OCI-LY1 (cell line): Measurements from ENCODE around the gene MED4.

Experiments
- H2AFZ ChIP-seq: fragments of 200-600 bp; sonication (generic), shearing (Covaris generic); 2 replicates; pipeline ENCODE4 v1.6.0; 2014; ENCODE audit warnings: antibody characterized with exemption, mild to moderate bottlenecking, low read length
- H3F3A ChIP-seq: fragments of 200-600 bp; sonication (generic), shearing (Covaris generic); 2 replicates; pipeline ENCODE4 v1.6.0; 2014; ENCODE audit warnings: mild to moderate bottlenecking, antibody characterized with exemption, low read length, moderate library complexity; ENCODE audit not compliant: insufficient read depth
- H3K27ac ChIP-seq: fragments of 200-600 bp; sonication (generic); 2 replicates; pipeline ENCODE4 v1.5.1; 2014; ENCODE audit warnings: low read length, mixed run types, mild to moderate bottlenecking, low read depth; ENCODE audit not compliant: poor library complexity, severe bottlenecking
- H3K27me3 ChIP-seq: fragments of 200-600 bp; sonication (generic); 2 replicates; pipeline ENCODE4 v1.6.0; 2014; ENCODE audit warnings: antibody characterized with exemption, mild to moderate bottlenecking, low read length, moderate library complexity; ENCODE audit not compliant: insufficient read depth
- H3K36me3 ChIP-seq: fragments of 200-600 bp; sonication (generic); 2 replicates; pipeline ENCODE4 v1.6.1; 2014; ENCODE audit warnings: mild to moderate bottlenecking, antibody characterized with exemption, low read length, moderate library complexity, mixed read lengths; ENCODE audit not compliant: insufficient read depth
- H3K4me1 ChIP-seq: fragments of 200-600 bp; sonication (generic); 2 replicates; pipeline ENCODE4 v1.5.1; 2014; ENCODE audit warnings: mild to moderate bottlenecking, low read length, moderate library complexity; ENCODE audit not compliant: insufficient read depth, severe bottlenecking
- H3K4me2 ChIP-seq: fragments of 200-600 bp; sonication (generic), shearing (Covaris generic); 2 replicates; pipeline ENCODE4 v1.6.1; 2014; ENCODE audit warnings: low read length
- H3K4me3 ChIP-seq: fragments of 200-600 bp; sonication (generic); 2 replicates; pipeline ENCODE4 v1.5.1; 2014; ENCODE audit warnings: low read length, low read depth, mild to moderate bottlenecking, mixed read lengths; ENCODE audit not compliant: poor library complexity, severe bottlenecking
- H3K79me2 ChIP-seq: fragments of 200-600 bp; shearing (Covaris generic); 2 replicates; pipeline ENCODE4 v1.6.1; 2016; ENCODE audit warnings: mixed run types, low read length, mixed read lengths; ENCODE audit not compliant: insufficient read depth
- H3K9ac ChIP-seq: fragments of 200-600 bp; sonication (generic), shearing (Covaris generic); 2 replicates; pipeline ENCODE4 v1.6.1; 2014; ENCODE audit warnings: mild to moderate bottlenecking, low read length, mixed read lengths
- H3K9me2 ChIP-seq: fragments of 200-600 bp; sonication (generic), shearing (Covaris generic); 2 replicates; pipeline ENCODE4 v1.6.1; 2014; ENCODE audit warnings: low read depth, mild to moderate bottlenecking, low read length, mixed read lengths
- H3K9me3 ChIP-seq: fragments of 200-600 bp; shearing (Covaris generic); 2 replicates; pipeline ENCODE4 v1.6.1; 2014; ENCODE audit warnings: low read length, mixed read lengths
- H4K20me1 ChIP-seq: fragments of 200-600 bp; sonication (generic), shearing (Covaris generic); 2 replicates; pipeline ENCODE4 v1.6.0; 2016; ENCODE audit warnings: mild to moderate bottlenecking, low read length; ENCODE audit not compliant: insufficient read depth
- EZH2 ChIP-seq: fragments of 200-600 bp; sonication (generic), shearing (Covaris generic); IDR thresholded peaks from 2 replicates; pipeline ENCODE4 v1.8.0; 2017; ENCODE audit warnings: borderline replicate concordance, mixed run types, mild to moderate bottlenecking, antibody characterized with exemption, low read length, moderate library complexity, mixed read lengths
- TF ChIP-seq, protein P1 (sequence below): fragments of 200-600 bp; sonication (generic), shearing (Covaris generic); IDR thresholded peaks from 2 replicates; pipeline ENCODE4 v1.5.1; 2017; ENCODE audit warnings: mild to moderate bottlenecking, antibody characterized with exemption, low read length, moderate library complexity, mixed read lengths

The MED4 gene

DNA sequence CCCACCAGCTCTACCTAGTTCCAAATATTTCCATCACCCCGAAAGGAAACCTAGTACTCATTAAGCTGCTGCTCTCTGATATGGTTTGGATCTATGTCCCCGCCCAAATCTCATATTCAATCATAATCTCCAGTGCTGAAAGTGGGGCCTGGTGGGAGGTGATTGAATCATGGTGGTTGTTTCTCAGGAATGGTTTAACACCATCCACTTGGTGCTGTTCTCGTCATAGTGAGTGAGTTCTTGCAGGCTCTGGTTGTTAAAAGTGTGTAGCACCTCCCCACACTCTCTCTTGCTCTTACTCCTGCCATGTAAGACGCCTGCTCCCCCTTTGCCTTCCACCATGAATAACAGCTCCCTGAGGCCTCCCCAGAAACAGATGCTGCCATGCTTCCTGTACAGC lies 43.4 kb upstream of the MED4 start:
- Histone ChIP-seq H3K4me1 (no peaks in the 10 kb centered on the region), H3K4me3 (no peak overlapping the region), H3K9ac (no peak overlapping the region), H2AFZ (no peak overlapping the region), H3K79me2 (no peaks in the 10 kb centered on the region), H3K4me2 (no peak overlapping the region), H3K36me3 (no peaks in the 10 kb centered on the region), H3F3A (no peaks in the 10 kb centered on the region), H4K20me1 (no peaks in the 10 kb centered on the region), H3K9me2 (no peaks in the 10 kb centered on the region), H3K27me3 (no peaks in the 10 kb centered on the region), H3K9me3 (no peaks in the 10 kb centered on the region), H3K27ac (no peak overlapping the region)
- TF ChIP-seq EZH2: no peak
- TF ChIP-seq, protein P1, sequence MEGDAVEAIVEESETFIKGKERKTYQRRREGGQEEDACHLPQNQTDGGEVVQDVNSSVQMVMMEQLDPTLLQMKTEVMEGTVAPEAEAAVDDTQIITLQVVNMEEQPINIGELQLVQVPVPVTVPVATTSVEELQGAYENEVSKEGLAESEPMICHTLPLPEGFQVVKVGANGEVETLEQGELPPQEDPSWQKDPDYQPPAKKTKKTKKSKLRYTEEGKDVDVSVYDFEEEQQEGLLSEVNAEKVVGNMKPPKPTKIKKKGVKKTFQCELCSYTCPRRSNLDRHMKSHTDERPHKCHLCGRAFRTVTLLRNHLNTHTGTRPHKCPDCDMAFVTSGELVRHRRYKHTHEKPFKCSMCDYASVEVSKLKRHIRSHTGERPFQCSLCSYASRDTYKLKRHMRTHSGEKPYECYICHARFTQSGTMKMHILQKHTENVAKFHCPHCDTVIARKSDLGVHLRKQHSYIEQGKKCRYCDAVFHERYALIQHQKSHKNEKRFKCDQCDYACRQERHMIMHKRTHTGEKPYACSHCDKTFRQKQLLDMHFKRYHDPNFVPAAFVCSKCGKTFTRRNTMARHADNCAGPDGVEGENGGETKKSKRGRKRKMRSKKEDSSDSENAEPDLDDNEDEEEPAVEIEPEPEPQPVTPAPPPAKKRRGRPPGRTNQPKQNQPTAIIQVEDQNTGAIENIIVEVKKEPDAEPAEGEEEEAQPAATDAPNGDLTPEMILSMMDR: no peak

DNA sequence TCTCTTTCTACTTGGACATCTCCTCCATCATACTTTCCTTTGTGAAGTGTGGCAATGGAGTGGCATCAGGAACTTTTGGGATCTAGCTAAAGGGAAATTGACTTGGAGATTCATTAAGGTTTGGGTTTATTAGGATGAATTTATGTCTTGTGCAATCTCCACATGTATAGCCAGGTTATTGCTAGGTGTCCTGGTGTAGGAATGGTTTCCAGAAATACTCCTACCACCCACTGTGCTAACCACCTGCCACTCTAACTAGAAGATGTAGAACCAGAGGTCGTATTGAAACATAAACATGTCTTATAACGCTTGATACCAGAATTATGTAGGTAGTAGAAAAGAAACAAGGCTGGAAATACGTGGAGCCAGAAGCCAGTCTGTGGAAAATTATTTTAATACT lies 38.1 kb upstream of the MED4 start:
- no peak overlapping the region for H3K9ac ChIP-seq
- H3K4me1 ChIP-seq: no peaks in the 10 kb centered on the region
- H3K79me2 ChIP-seq: no peaks in the 10 kb centered on the region
- no peaks in the 10 kb centered on the region for H3K9me3 ChIP-seq
- H3K27me3 ChIP-seq: no peaks in the 10 kb centered on the region
- no peaks in the 10 kb centered on the region for H3K9me2 ChIP-seq
- H3K36me3 ChIP-seq: no peaks in the 10 kb centered on the region
- H3K4me2 ChIP-seq: no peak overlapping the region
- no peaks in the 10 kb centered on the region for H3F3A ChIP-seq
- no peak overlapping the region for H2AFZ ChIP-seq
- H3K27ac ChIP-seq: no peak overlapping the region
- no peak overlapping the region for H3K4me3 ChIP-seq
- TF ChIP-seq EZH2: no peak
- TF ChIP-seq, protein P1: no peak
- no peaks in the 10 kb centered on the region for H4K20me1 ChIP-seq

DNA sequence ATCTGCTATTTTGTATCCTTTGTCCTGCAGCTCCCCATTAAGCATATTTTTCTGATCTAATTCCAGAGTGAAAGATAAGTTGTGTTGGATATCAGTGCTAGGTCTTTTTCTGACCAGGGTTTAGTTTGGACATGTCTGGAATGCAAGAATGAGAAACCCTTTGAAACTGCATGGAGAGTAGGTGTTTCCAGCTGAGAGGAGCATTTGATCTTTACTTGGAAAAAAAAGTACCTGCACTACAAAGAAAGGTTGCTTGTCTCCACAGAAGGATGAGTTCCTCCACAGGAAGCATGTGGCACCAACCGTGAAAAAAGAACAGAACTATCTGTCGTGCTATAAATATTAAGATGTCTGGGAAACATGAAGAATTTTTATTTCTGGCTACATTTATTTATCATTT lies 36.6 kb upstream of the MED4 start:
- Histone ChIP-seq H3F3A (no peaks in the 10 kb centered on the region), H3K9me3 (no peaks in the 10 kb centered on the region), H3K4me2 (no peak overlapping the region), H3K79me2 (no peaks in the 10 kb centered on the region), H3K9ac (no peak overlapping the region), H3K27me3 (no peaks in the 10 kb centered on the region), H3K36me3 (no peaks in the 10 kb centered on the region), H3K4me3 (no peak overlapping the region), H3K27ac (no peak overlapping the region), H4K20me1 (no peaks in the 10 kb centered on the region), H2AFZ (no peak overlapping the region), H3K9me2 (no peaks in the 10 kb centered on the region), H3K4me1 (peaks cover 6% of the 10 kb centered on the region)
- no peak for TF ChIP-seq EZH2

DNA sequence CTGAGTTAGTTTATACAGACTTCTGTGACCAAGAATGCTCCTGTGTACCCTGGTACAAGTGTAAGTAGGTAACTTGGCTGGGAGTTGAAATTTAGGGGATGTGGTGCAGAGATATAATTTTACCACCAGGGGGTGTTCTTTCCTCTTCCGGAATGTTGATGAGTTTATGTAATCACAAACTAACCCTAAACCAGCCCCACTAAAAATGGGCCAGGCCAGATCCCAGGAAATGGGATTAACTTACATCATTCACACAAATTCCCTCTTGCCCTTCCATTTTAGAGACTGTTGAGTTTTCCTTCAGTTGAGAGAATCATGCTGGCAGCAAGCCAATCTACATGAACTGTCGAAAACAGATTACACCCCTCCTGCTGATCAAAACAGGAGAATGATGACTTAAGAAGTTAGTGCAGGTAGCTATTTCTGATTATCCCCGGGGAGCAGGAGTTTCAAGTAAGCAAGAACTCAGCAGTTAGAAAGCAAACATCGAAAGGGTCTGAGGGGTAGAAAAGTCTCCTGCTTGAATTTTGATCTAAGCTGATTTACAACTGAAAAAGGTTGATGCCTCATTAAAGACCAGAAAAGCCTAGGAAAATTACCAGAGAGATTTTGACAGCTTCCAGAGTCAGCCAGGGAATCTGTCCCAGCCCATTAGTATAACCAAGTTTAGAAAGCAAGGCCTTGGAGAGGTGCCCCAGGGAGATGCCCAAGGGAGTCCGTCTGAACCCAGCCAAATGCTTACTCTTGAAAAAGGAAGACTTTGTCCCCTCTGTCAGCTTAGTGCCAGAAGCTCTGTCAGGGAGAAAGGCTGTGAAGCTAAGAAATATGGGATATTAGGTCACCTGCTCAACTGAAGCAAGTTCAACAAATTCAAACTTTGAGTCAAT lies 32.3 kb upstream of the MED4 start:
- 0 out of 2 replicates have a peak overlapping the region, but pooled peaks have one; percentile 1 for H2AFZ ChIP-seq
- no peak overlapping the region for H3K4me3 ChIP-seq
- H3K9me3 ChIP-seq: no peaks in the 10 kb centered on the region
- H3K9me2 ChIP-seq: no peaks in the 10 kb centered on the region
- no peaks in the 10 kb centered on the region for H3K36me3 ChIP-seq
- TF ChIP-seq EZH2: no peak
- TF ChIP-seq, protein P1: peak; percentile 73
- H3K9ac ChIP-seq: no peak overlapping the region
- H3K4me1 ChIP-seq: peaks cover 6% of the 10 kb centered on the region
- H3K27me3 ChIP-seq: no peaks in the 10 kb centered on the region
- H3K79me2 ChIP-seq: no peaks in the 10 kb centered on the region
- no peak overlapping the region for H3K4me2 ChIP-seq
- no peaks in the 10 kb centered on the region for H4K20me1 ChIP-seq
- H3K27ac ChIP-seq: no peak overlapping the region
- H3F3A ChIP-seq: no peaks in the 10 kb centered on the region
